Measurements from ENCODE around the gene CACYBP. TPM values are rescaled to one million over a fixed set of nuclear protein-coding genes. Genes with fewer than 3 reads are reported as not detected.

The CACYBP gene
- total and polyA plus RNA-seq, 2 donors from 2014 or later: 49.7 to 97.4 TPM

- DNase-seq: no peak
- Histone ChIP-seq H3K27ac (ENCODE audit: low read depth in 2 of 2, low read length in 2 of 2) (no peak overlapping the region), H3K9me3 (ENCODE audit: control insufficient read depth in 2 of 3, insufficient read depth in 1 of 3, low read length in 3 of 3) (no peaks in the 10 kb centered on the region), H3K4me3 (ENCODE audit: low read length in 3 of 3) (no peak overlapping the region), H3K4me1 (ENCODE audit: control insufficient read depth in 2 of 3, insufficient read depth in 2 of 3, low read depth in 1 of 3, low read length in 3 of 3) (no peaks in the 10 kb centered on the region), H3K27me3 (ENCODE audit: control insufficient read depth, insufficient read depth, low read length) (no peaks in the 10 kb centered on the region), H3K9ac (ENCODE audit: low read length in 3 of 3) (no peak overlapping the region), H3K36me3 (ENCODE audit: control insufficient read depth in 2 of 3, insufficient read depth in 3 of 3, low read length in 3 of 3) (peaks cover 0 to 4% (median 0%) of the 10 kb centered on the region in 3 donors)
- TF ChIP-seq CTCF (IDR thresholded peaks at IDR 0.05; ENCODE audit: borderline replicate concordance, extremely low read depth, insufficient read depth): no peak
- FAIRE-seq: no peak
- intact Hi-C loops (cut with DNase I): no loop called here
Measured at GRCh38 chr1:174974711-174975119, 25.0 kb upstream of the CACYBP start.

- Histone ChIP-seq H3K36me3 (ENCODE audit: control insufficient read depth in 2 of 3, insufficient read depth in 3 of 3, low read length in 3 of 3) (peaks cover 0 to 4% (median 0%) of the 10 kb centered on the region in 3 donors), H3K4me1 (ENCODE audit: control insufficient read depth in 2 of 3, insufficient read depth in 2 of 3, low read depth in 1 of 3, low read length in 3 of 3) (no peaks in the 10 kb centered on the region), H3K4me3 (ENCODE audit: low read length in 3 of 3) (no peak overlapping the region), H3K27me3 (ENCODE audit: control insufficient read depth, insufficient read depth, low read length) (no peaks in the 10 kb centered on the region), H3K9ac (ENCODE audit: low read length in 3 of 3) (no peak overlapping the region), H3K27ac (ENCODE audit: low read depth in 2 of 2, low read length in 2 of 2) (no peak overlapping the region), H3K9me3 (ENCODE audit: control insufficient read depth in 2 of 3, insufficient read depth in 1 of 3, low read length in 3 of 3) (no peaks in the 10 kb centered on the region)
- DNase-seq (no peak), FAIRE-seq (no peak)
- TF ChIP-seq CTCF (IDR thresholded peaks at IDR 0.05; ENCODE audit: borderline replicate concordance, extremely low read depth, insufficient read depth): no peak
- intact Hi-C loops (cut with DNase I): no loop called here
Measured at GRCh38 chr1:174975764-174976163, 24.0 kb upstream of the CACYBP start.

GRCh38 chr1:174976436-174977108 lies 23.2 kb upstream of the CACYBP start:
- H3K27ac ChIP-seq (ENCODE audit: low read depth in 2 of 2, low read length in 2 of 2): no peak overlapping the region
- H3K27me3 ChIP-seq (ENCODE audit: control insufficient read depth, insufficient read depth, low read length): no peaks in the 10 kb centered on the region
- no peak for TF ChIP-seq CTCF (IDR thresholded peaks at IDR 0.05; ENCODE audit: borderline replicate concordance, extremely low read depth, insufficient read depth)
- intact Hi-C loops (cut with DNase I): no loop called here
- H3K4me1 ChIP-seq (ENCODE audit: control insufficient read depth in 2 of 3, insufficient read depth in 2 of 3, low read depth in 1 of 3, low read length in 3 of 3): no peaks in the 10 kb centered on the region
- no peak for DNase-seq
- H3K9ac ChIP-seq (ENCODE audit: low read length in 3 of 3): no peak overlapping the region
- H3K36me3 ChIP-seq (ENCODE audit: control insufficient read depth in 2 of 3, insufficient read depth in 3 of 3, low read length in 3 of 3): peaks cover 0 to 4% (median 0%) of the 10 kb centered on the region in 3 donors
- no peak overlapping the region for H3K4me3 ChIP-seq (ENCODE audit: low read length in 3 of 3)
- no peaks in the 10 kb centered on the region for H3K9me3 ChIP-seq (ENCODE audit: control insufficient read depth in 2 of 3, insufficient read depth in 1 of 3, low read length in 3 of 3)
- no peak for FAIRE-seq
